GM21381 (cell line): ENCODE data around the gene ARNT2.

Experiments used
- ATAC-seq: cut with Tn5 transposase; IDR thresholded peaks from one replicate; pipeline ENCODE4 v1.9.1; 2021; ENCODE audit warnings: mild to moderate bottlenecking, moderate library complexity; ENCODE audit not compliant: unreplicated experiment

ARNT2 gene

DNA sequence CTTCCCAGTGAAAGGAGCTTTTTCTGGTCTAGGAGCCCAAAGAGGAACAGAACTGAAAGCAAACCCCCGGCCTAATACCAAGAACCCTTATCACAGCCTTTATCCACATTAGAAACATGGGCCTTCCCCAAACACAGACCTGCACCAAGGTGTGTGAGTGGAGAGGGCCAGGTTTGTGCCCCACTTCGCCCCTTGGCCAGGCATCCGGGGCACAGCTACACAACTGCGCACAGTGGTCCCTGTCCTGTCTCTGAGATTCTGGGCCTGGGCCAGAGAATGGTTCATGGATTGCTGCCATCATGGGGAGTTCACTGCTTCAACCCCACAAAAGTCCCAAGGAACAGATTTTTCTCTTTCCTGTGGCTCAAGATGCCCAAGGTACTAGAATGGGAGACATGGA lies 165.5 kb downstream of the ARNT2 start:
- no peak for ATAC-seq

GRCh38 chr15:80570553-80570952 lies 166.4 kb downstream of the ARNT2 start:
- no peak for ATAC-seq

DNA sequence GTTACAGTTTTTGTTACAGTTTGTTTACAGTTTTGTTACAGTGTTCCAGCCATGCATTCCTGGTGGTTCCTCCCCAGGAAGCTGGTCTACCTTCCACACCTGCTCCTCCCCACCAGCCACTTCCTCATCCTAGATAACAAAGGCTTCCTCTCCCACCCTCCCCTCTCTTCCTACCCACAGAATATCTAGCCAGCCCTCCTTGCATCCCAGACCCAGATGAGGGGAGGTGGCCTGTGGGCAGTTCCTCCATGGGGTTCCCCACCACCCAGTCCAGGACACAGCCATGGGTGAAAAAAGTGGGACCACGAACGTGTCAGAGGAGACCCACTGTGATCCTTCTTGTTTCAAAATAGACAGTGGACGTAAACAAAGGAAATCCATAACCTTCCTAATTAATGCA lies 168.2 kb downstream of the ARNT2 start:
- ATAC-seq: no peak

- no peak for ATAC-seq
Measured at GRCh38 chr15:80573606-80574005, 169.4 kb downstream of the ARNT2 start.

GRCh38 chr15:80574590-80574989 lies 170.4 kb downstream of the ARNT2 start:
- no peak for ATAC-seq

GRCh38 chr15:80576519-80577090 lies 172.4 kb downstream of the ARNT2 start:
- ATAC-seq: no peak

DNA sequence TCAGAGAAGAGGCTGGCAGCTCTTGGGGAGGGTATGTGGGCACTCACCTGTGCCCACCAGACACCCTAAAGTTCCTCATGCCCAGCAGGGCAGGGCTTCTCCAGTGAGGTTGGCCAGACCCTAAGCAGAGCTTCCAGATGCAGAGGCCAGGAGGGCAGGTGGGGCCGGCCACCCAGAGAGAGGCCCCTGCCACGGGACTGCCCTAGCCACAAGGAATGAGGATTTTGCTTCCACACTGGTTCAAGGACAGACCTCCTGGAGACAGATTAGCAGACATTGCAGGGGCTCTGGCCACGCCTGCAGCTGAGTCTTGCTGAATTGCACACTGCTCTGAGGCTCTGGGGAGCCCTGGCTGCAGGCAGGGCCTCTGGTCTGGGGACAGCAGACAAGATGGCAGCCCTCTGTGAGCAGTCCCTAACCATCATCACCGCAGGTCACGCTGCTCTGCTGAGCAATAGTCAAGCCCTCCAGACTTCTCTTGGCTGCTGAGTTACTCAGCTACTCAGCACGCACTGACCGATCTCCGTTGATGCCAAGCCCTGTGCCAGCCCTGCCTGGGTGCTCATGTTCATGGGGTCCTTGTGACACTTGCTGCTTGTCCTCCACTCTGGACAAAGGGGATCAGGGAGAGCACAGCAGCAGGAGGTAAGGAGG lies 173.5 kb downstream of the ARNT2 start:
- no peak for ATAC-seq

GRCh38 chr15:80578206-80578595 lies 174.0 kb downstream of the ARNT2 start:
- ATAC-seq: no peak

DNA sequence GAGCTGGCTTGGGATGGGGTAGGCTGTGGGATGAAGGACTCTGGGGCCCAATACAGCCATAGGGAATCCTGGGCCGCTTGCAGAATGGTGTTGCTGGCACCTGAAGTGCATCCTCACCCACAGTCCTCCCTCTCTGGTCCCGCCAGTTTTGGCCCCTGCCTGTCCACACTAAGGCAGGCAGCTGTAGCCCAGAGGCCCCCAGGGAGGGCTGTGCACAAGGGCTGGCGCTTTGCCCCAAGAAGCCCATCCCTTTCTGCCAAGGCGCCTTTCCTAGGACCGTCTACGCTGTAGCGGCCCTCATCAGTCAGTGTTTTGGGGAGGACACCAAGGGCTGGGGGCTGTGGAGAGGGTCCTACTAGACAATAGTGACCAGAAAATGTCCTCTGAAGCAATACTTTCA lies 174.7 kb downstream of the ARNT2 start:
- no peak for ATAC-seq

DNA sequence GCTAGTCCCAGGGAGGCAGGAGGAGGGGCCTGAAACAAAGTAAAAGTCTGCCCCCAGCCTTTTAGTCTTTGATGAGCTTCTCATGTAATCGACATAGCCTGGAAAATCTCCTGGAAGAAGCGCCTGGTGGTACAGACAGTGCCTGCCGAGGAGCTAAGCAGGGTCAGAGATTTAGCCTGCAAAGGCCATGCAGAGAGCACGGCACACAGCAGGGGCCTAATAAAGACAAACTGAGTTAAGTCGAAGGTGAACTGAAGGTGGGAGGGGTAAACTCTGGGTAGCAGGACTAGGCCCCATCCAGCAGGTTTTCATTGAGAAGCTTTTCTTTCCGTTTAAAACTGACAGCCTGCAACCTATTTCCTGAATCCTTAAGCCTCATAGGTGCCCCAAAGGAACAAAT lies 175.4 kb downstream of the ARNT2 start:
- ATAC-seq: no peak

- ATAC-seq: no peak
Measured at GRCh38 chr15:80580106-80580505, 175.9 kb downstream of the ARNT2 start.

GRCh38 chr15:80580536-80581260 lies 176.5 kb downstream of the ARNT2 start:
- no peak for ATAC-seq

GRCh38 chr15:80581976-80582375 lies 177.8 kb downstream of the ARNT2 start:
- ATAC-seq: no peak

GRCh38 chr15:80582816-80583423 lies 178.7 kb downstream of the ARNT2 start:
- ATAC-seq: no peak

GRCh38 chr15:80584561-80584964 lies 180.4 kb downstream of the ARNT2 start:
- no peak for ATAC-seq

GRCh38 chr15:80584973-80585525 lies 180.9 kb downstream of the ARNT2 start:
- ATAC-seq: no peak

GRCh38 chr15:80585544-80586018 lies 181.4 kb downstream of the ARNT2 start:
- ATAC-seq: no peak

GRCh38 chr15:80586161-80586560 lies 182.0 kb downstream of the ARNT2 start:
- ATAC-seq: no peak

GRCh38 chr15:80587007-80587406 lies 182.8 kb downstream of the ARNT2 start:
- no peak for ATAC-seq

DNA sequence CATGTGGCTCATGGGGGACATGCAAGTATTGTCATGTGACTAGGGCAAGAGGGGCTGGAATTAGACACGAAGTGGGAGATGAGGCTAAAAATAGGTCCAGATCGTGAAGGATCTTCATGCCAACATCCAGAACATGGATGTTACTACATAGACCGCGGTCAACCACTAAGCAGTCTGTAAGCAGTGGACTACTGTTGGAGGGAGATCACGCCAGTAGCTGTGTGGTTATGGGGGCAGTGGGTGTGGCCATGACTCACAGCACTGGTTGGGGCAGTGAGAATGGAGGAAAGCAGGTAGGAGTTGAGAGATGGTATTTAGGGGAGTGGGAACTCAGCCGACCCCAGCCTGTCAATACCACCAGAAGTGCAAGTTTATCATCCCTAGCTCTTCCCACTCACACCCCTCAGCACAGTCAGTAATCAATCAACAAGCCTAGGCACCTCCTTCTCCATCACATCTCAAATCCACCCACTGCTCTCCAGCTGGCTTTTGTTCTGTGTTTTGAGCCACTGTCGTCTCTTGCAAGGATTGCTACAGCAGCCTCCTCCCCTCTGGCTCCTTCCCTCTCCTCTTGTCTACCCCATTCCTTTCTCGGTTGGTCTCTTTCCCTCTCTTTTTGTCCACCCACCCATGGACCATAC lies 183.8 kb downstream of the ARNT2 start:
- no peak for ATAC-seq

DNA sequence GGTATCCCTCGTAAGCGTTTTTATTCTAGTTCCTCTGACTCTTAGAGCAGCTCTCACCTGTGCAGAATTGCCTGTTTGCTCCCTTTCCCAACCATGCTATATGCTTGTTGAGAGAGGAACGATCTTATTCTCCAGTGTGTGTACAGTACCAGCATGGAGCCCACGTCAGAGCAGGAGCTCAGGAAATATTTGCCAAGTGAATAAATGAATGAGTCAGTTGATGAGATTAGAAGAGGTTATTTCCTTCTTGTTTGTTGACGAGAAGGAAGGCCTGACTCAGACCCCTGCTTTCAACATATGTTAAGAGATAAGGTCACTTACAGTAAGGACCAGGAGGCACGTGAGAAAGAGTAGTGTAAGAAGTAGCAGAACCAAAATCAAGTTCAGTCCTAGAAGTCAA lies 184.6 kb downstream of the ARNT2 start:
- no peak for ATAC-seq
